ENCODE results near the gene FIBP. TPM values are rescaled to one million over a fixed set of nuclear protein-coding genes. Genes with fewer than 3 reads are reported as not detected.

The FIBP gene
- 228 and 231 TPM in 2 replicates for total RNA-seq

DNA sequence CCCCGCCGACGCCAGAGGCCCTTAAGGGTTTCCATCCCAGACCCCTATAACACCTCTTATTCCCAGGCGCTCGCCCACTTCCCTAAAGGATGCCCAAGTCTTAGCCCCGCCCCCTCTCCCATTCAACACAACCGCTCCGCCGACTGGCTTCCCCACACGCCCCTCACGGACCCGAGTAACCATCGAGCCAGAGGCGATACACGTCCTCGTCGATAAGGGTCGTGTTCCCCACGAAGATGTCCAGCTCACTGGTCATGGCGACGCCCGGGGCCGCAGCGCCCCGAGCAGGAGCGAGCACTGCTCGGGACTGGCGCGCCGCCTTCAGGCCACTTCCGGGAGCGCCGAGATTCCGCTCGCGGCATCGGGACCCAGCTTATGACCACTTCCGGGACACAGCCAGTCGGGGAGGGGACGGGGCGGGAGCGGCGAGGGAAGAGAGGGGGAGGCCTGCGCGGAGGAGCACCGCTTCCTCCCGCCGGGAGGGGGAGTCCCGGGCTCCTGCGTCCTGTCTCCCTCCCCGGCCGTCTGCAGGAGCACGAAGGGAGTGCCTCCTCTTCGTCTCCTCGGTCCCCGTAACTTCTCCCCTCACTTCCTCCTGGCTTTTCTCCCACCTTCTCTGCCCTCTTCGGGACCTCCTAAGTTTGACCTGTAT, at the start of gene FIBP:
Gene FIBP, minus strand, starts transcription at position 309 of the 652 bp plus-strand sequence. Its CDS starts 53 bp downstream, at position 256.

DNA sequence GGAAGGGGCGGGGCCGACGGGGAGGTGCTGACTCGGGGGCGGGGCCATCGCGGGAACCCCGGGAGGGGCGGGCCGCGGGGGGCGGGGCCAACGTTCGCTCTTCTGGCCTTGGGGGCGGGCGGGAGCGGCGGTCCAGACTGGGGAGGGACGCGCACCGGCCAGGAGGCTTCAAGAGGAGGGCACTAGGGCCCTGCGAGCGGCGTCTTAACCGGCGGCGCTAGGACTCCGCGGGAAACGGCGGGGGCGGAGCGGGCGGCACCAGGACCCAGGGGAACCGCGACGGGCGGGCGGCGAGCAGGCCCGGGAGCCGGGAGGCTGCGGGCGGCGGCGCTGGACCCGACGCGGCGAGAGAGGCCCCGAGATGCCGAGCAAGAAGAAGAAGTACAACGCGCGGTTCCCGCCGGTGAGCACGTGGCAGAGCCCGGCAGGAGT, 30.9 kb upstream of the FIBP start, which contains the start of gene DRAP1:
Gene DRAP1, plus strand, starts transcription at position 286 of the 432 bp plus-strand sequence. Its CDS starts 76 bp downstream, at position 362.

DNA sequence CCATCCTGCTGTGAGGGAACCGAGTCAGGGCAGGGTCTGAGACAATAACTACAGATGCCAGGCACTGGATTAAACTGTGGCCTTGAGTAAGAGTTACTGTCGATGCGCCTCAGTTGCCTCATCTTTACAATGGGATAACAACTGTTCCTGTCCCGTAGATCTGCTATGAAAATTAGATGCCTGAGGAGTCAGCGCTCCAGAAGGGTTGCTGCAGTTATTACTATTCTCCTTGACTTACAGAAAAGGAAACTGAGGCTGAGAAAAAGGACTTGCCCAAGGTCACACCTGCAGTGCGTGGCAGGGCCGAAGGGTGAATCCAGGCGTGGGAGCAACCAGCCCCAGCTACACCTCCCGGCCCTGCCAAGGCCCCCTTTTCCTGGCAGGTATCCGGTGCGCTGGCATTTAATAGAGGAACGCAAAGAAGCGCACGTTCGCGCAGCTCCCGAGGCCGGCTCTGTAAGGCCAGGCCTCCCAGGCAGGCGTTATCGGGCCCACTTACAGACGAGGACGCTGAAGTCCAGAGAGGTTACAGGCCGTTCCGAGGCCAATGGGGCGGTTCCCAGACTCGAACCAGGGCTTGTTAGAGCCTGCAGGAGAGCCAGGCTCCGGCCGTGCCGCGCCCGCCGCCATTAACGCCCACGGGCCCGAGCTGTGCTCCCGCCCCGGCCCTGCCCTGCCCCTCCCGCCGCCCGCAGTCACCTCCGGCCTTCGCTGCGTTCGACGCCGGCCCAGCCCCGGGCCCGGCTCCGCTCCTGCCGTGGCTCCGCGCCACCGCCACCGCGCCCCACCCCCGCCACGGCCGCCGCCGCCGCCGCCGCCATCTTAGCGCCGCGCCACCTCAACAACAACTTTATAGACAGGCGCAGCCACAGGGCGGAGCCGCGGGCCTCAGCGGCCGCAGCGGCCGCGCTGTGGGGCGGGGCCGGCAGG, 30.2 kb upstream of the FIBP start, which contains the start of gene C11orf68:
Gene C11orf68, minus strand, starts transcription at position 852 of the 930 bp plus-strand sequence. Its CDS starts 31 bp downstream, at position 821.

DNA sequence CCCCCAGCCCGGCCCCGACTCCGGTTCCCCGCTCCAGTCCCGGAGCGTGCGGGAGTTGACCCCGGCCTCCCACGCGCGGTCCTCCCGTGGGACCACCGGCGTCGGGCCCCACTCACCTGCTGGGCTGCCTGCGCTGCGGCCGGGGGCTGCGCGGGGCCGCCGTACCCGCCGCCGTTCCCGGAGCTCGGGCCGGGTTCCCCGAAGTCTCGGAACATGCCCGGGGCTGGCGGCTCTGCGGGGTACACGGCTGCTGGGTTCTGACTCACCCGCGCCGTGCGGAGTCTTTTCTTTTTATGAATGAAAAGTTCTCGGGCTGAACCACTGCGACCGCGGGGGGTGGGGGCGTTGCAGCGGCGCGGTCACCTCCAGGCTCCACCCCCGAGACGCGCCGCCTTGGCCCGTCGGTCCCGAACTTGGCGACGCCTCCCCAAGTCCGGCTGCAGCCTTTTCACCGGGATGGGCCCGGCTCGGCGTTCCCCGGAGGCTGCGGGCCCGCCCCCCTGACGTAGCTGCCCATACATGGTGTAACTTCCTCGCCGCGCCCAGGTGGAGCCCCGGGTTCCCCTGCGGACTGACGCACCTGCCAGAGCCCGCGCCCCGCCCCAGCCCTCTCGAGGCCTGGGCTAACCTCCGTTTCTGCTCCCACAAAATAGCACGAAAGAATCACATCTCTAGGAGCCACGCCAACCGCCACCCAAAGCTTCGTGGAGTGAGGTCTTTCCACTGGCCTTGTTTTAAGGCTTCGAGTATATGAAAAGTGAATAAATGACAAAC, 12.0 kb upstream of the FIBP start, which contains the start of gene FOSL1:
Gene FOSL1, minus strand, starts transcription at position 264 of the 774 bp plus-strand sequence. Its CDS starts 49 bp downstream, at position 215.

DNA sequence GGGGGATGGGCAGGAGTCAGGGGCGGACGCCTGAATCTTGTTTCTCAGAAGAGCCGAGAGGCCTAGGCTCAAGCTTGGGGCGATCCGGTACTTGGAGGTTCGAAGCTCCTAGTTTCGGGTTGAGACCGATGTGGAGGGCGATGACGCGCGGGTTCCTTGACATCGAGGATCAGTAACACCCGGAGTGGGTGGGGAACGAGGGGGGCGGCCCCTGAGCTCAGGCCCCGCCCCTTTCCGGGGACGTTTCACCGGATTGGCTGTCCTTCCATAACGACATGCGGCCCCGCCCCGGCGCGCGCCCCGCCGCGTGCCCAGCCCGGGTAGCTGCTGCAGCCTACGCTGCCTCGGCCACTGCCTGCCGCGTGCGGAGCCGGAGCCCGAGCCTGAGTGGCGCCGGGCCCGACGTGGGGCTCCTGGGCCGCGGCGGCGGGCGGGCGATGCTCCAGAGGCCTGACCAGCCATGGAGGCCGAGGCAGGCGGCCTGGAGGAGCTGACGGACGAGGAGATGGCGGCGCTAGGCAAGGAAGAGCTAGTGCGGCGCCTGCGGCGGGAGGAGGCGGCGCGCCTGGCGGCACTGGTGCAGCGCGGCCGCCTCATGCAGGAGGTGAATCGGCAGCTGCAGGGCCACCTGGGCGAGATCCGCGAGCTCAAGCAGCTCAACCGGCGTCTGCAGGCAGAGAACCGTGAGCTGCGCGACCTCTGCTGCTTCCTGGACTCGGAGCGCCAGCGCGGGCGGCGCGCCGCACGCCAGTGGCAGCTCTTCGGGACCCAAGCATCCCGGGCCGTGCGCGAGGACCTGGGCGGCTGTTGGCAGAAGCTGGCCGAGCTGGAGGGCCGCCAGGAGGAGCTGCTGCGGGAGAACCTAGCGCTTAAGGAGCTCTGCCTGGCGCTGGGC, 2.3 kb upstream of the FIBP start, which contains the start of gene CCDC85B:
Gene CCDC85B, plus strand, starts transcription at position 350 of the 895 bp plus-strand sequence. Its CDS starts 111 bp downstream, at position 461.

DNA sequence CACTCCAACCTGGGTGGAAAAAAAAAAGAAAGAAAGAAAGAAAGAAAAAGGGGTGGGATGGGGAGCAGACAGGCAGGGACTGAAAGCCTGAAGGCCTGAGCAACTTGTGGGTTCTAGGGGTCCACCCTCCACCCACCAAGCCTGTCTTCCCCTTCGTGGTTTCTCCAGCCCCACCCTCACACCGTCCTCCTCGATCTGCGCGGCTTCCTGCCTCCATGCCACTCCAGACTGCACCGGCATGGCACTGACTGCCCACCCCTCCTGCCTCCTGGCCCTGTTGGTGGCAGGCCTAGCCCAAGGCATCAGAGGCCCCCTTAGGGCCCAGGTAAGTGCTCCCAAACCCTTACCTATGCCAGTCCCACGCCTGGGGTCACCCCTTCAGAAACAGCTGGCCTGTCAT, 8.7 kb downstream of the FIBP start, which contains the start of gene CTSW:
Gene CTSW, plus strand, starts transcription at position 221 of the 400 bp plus-strand sequence. Its CDS starts 18 bp downstream, at position 239.

DNA sequence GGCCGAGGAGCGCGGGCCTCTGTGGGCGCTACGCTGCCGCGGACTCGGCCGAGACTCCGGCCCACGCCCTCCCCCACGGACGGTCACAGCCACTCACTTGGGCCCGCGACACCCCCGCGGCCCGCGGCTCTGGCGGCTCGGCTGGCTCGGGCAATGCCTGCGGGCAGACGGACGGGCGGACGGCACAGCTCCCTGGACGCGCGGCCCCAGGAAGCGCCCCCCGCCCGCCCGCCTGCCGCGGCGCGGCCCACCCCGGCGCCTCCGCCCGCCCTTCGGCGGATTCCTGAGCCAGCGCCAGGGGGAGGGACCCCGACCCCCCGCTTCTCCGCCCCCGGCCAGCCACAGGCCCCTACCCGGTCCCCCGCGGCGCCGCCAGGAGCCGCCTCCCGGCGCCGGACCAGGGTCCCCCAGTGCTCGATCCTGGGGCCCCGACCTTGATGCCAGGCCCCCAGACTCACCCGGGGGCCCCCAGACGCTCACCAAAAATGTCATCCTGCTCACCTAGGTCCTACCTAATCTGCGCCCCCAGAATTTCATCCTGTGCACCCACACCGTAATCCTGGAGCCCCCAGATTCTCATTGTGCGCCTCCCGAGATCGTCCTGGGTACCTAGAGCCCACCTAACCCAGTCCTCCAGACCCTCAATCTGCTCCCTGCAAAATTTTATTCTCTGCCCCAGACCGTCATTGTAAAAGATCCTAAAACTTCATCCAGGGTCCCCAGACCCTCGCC, 15.5 kb downstream of the FIBP start, which contains the start of gene EFEMP2:
Gene EFEMP2, minus strand, starts transcription at position 215 of the 732 bp plus-strand sequence. CDS start 446 bp downstream, outside the sequence.

DNA sequence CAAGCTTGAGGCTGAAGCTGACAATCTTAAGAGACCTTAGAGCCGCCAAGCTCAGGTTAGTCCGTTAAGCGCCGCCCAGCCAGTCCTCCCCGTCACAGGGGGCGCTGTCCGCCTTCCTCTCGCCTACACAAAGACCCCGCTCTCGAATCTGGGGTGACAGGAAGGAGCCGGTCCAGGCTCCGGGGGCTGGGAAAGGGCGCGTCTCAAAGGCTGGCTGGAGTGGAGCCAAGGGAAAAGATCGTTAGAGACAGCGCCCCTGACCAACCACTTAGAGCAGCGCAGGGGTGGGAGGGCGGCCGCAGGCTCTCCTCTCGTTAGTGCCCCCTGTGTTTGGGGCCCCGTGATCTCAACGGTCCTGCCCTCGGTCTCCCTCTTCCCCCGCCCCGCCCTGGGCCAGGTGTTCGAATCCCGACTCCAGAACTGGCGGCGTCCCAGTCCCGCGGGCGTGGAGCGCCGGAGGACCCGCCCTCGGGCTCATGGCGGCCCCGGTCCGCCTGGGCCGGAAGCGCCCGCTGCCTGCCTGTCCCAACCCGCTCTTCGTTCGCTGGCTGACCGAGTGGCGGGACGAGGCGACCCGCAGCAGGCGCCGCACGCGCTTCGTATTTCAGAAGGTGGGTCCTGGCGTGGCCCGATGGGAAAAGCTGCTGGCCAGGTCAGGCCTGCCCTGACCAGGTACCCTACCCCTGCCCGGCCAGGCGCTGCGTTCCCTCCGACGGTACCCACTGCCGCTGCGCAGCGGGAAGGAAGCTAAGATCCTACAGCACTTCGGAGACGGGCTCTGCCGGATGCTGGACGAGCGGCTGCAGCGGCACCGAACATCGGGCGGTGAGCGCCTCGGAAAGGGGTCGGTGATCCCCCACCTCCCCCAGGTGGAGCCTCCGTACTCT, 27.8 kb downstream of the FIBP start, which contains the start of gene MUS81:
Gene MUS81, plus strand, starts transcription at position 156 of the 887 bp plus-strand sequence. Its CDS starts 321 bp downstream, at position 477.

DNA sequence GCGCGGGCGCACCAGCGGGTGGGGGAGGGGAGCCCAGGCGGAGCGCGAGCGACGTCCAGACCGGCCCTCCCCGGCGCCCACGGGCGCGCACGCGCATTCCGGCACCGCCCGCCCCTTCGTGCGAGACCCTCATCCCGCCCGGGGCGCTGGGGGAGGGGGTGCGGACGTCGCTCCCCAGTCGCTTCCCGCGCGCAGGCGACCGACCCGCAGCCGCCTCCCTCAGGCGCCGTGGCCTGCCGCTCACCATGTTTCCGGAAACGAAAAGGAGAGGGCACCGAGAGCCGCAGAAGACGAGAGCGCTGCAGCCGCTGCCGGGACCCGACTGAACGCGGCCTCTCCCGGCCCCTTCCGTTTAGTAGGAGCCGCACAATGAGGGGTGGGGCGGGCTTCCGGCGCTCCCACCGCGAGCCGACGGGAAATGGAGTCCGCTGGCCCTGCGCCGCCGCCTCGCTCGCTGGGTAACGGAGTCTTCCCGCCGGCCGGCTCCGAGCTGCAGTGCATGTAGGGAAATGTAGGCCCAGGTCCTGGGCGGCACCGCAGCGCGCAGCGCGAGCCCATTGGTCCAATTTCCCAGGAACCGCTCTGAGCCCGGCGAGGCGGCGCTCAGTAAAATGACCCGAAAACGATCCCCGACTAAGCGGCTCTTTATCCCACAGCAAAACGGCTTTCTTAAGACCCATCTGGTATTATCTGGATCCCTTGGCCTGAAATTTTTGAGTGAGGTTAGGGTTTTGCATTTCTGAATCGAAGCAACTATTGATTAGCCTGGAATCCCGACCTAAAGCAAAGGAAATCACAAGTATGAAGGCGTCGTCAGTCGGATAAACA, 30.2 kb downstream of the FIBP start, which contains the start of gene CFL1:
Gene CFL1, minus strand, starts transcription at position 328 of the 828 bp plus-strand sequence. Its CDS starts 81 bp downstream, at position 247.

Other genes starting within 250 kb of the FIBP start
- gene RELA, start 225.6 kb downstream of the FIBP start, total RNA-seq: 43.6 and 44.4 TPM in 2 replicates
- 41.0 and 43.7 TPM in 2 replicates for gene KAT5, start 176.2 kb downstream of the FIBP start, total RNA-seq
- 66.0 and 76.0 TPM in 2 replicates for gene RNASEH2C, start 167.7 kb downstream of the FIBP start, total RNA-seq
- gene AP5B1, start 107.5 kb downstream of the FIBP start, total RNA-seq: 4.9 and 5.5 TPM in 2 replicates
- gene OVOL1, start 101.4 kb downstream of the FIBP start, total RNA-seq: not detected in 2 replicates
- gene SNX32, start 54.5 kb downstream of the FIBP start, total RNA-seq: 0.15 and 0.67 TPM in 2 replicates
- 2,022 and 2,183 TPM in 2 replicates for gene CFL1, start 30.3 kb downstream of the FIBP start, total RNA-seq
- gene MUS81, start 28.0 kb downstream of the FIBP start, total RNA-seq: 44.6 and 47.2 TPM in 2 replicates
- 86.2 and 96.8 TPM in 2 replicates for gene EFEMP2, start 15.7 kb downstream of the FIBP start, total RNA-seq
- gene CTSW, start 8.6 kb downstream of the FIBP start, total RNA-seq: 0.15 and 0.34 TPM in 2 replicates
- 222 and 228 TPM in 2 replicates for gene CCDC85B, start 2.2 kb upstream of the FIBP start, total RNA-seq
- gene FOSL1, start 11.9 kb upstream of the FIBP start, total RNA-seq: 108 and 111 TPM in 2 replicates
- 25.4 and 28.5 TPM in 2 replicates for gene C11orf68, start 30.6 kb upstream of the FIBP start, total RNA-seq
- 419 and 440 TPM in 2 replicates for gene DRAP1, start 31.0 kb upstream of the FIBP start, total RNA-seq
- under 0.01 TPM in 1 of 2 replicates, not detected in the other for gene TSGA10IP, start 57.0 kb upstream of the FIBP start, total RNA-seq
- 46.7 and 47.3 TPM in 2 replicates for gene SART1, start 73.3 kb upstream of the FIBP start, total RNA-seq
- 26.9 and 35.5 TPM in 2 replicates for gene EIF1AD, start 113.7 kb upstream of the FIBP start, total RNA-seq
- gene BANF1, start 114.0 kb upstream of the FIBP start, total RNA-seq: 119 and 126 TPM in 2 replicates
- 0.84 and 1.0 TPM in 2 replicates for gene CST6, start 123.5 kb upstream of the FIBP start, total RNA-seq
- 0.30 TPM in 1 of 2 replicates, not detected in the other for gene CATSPER1, start 138.0 kb upstream of the FIBP start, total RNA-seq
- 0.59 and 1.2 TPM in 2 replicates for gene GAL3ST3, start 160.7 kb upstream of the FIBP start, total RNA-seq
- 186 and 221 TPM in 2 replicates for gene SF3B2, start 163.9 kb upstream of the FIBP start, total RNA-seq
- 12.0 and 15.3 TPM in 2 replicates for gene PACS1, start 181.8 kb upstream of the FIBP start, total RNA-seq